WI38 (cell line): ENCODE results near the gene ESYT1.

Source experiments
- H3K4me3 ChIP-seq: 2 replicates; pipeline ENCODE4 v1.5.1; 2011; ENCODE audit warnings: low read depth, mild to moderate bottlenecking, control low read depth, low read length
- CTCF ChIP-seq: IDR thresholded peaks from 2 replicates; pipeline ENCODE4 v1.5.1; 2012; ENCODE audit warnings: low read depth, mild to moderate bottlenecking, control low read depth, low read length

The ESYT1 gene

GRCh38 chr12:56154246-56154771, 26.2 kb downstream of the ESYT1 start:
- no peak for TF ChIP-seq CTCF
- H3K4me3 ChIP-seq: no peak overlapping the region

- no peak for TF ChIP-seq CTCF
- no peak overlapping the region for H3K4me3 ChIP-seq
These were observed 26.8 kb downstream of the ESYT1 start for GRCh38 chr12:56154818-56155217.

GRCh38 chr12:56155256-56155845, 27.3 kb downstream of the ESYT1 start:
- TF ChIP-seq CTCF: no peak
- no peak overlapping the region for H3K4me3 ChIP-seq

- peak overlapping the region; percentile 87 for H3K4me3 ChIP-seq
These were observed 28.6 kb downstream of the ESYT1 start for GRCh38 chr12:56156464-56157200.

GRCh38 chr12:56157201-56158028, 29.3 kb downstream of the ESYT1 start:
- TF ChIP-seq CTCF: peak; percentile 66
- peak overlapping the region; percentile 87 for H3K4me3 ChIP-seq

- peak within 1 kb of the TSS; percentile 87 for H3K4me3 ChIP-seq
- no peak for TF ChIP-seq CTCF
These were observed 30.2 kb downstream of the ESYT1 start, which contains the start of gene MYL6 for GRCh38 chr12:56158029-56158925. TSS of gene MYL6 (plus strand) at chr12:56158359. CDS start at chr12:56158402, 43 bp downstream.
